Epithelial cell of esophagus (primary cell): Measurements from ENCODE around the gene DUSP19.

Source experiments
- DNase-seq: peaks from one replicate; pipeline ENCODE4 v3.0.0; 2010; ENCODE audit warnings: low read depth
- H3K4me3 ChIP-seq: 2 replicates; pipeline ENCODE4 v1.5.1; 2011; ENCODE audit warnings: mild to moderate bottlenecking, low read length, control low read depth
- CTCF ChIP-seq: IDR thresholded peaks from 2 replicates; pipeline ENCODE4 v1.5.1; 2011; ENCODE audit warnings: low read depth, mild to moderate bottlenecking, low read length, control low read depth, inconsistent platforms; ENCODE audit not compliant: insufficient read depth; ENCODE audit errors: missing control alignments

Gene DUSP19

GRCh38 chr2:183049420-183049819 lies 29.1 kb upstream of the DUSP19 start:
- no peak overlapping the region for H3K4me3 ChIP-seq
- DNase-seq: no peak
- no peak for TF ChIP-seq CTCF

- TF ChIP-seq CTCF: no peak
- no peak for DNase-seq
- no peak overlapping the region for H3K4me3 ChIP-seq
Observed at GRCh38 chr2:183057333-183057985, 21.1 kb upstream of the DUSP19 start.

GRCh38 chr2:183059561-183059960 lies 19.0 kb upstream of the DUSP19 start:
- no peak for TF ChIP-seq CTCF
- DNase-seq: peak; percentile 94

GRCh38 chr2:183060571-183061231 lies 17.8 kb upstream of the DUSP19 start:
- H3K4me3 ChIP-seq: no peak overlapping the region
- TF ChIP-seq CTCF: no peak
- no peak for DNase-seq

More at GRCh38 chr2:183059561-183059960, 19.0 kb upstream of the DUSP19 start:
- no peak overlapping the region for H3K4me3 ChIP-seq

- DNase-seq: no peak
- TF ChIP-seq CTCF: no peak
- no peak overlapping the region for H3K4me3 ChIP-seq
Observed at GRCh38 chr2:183063083-183063482, 15.5 kb upstream of the DUSP19 start.

- TF ChIP-seq CTCF: no peak
- DNase-seq: no peak
- no peak overlapping the region for H3K4me3 ChIP-seq
Observed at GRCh38 chr2:183068561-183068960, 10.0 kb upstream of the DUSP19 start.

GRCh38 chr2:183069174-183069573 lies 9.4 kb upstream of the DUSP19 start:
- DNase-seq: no peak
- H3K4me3 ChIP-seq: no peak overlapping the region
- TF ChIP-seq CTCF: no peak
